Gastrocnemius medialis (tissue), 4 donors: ENCODE measurements around the gene PANK2.

Experiments used
- POLR2A ChIP-seq, 2 donors: fragments of 450-650 bp; IDR thresholded peaks; one replicate each; pipeline ENCODE4 v1.6.1; 2017; ENCODE audit warnings: antibody characterized with exemption in 2 of 2, mild to moderate bottlenecking in 2 of 2, moderate library complexity in 2 of 2
- TF ChIP-seq, protein P1 (sequence below), 5 experiments: fragments of 450-650 bp in 3 of 5; fragments of 200-600 bp in 2 of 5; sonication (generic) in 2 of 5; IDR thresholded peaks in 4 of 5; conservative IDR thresholded peaks in 1 of 5; 1 replicate in 4 of 5; 2 replicates in 1 of 5; pipeline ENCODE4 v1.5.1; 2016 to 2019; ENCODE audit warnings: antibody characterized with exemption in 5 of 5, mild to moderate bottlenecking in 3 of 5, moderate library complexity in 3 of 5

DNA sequence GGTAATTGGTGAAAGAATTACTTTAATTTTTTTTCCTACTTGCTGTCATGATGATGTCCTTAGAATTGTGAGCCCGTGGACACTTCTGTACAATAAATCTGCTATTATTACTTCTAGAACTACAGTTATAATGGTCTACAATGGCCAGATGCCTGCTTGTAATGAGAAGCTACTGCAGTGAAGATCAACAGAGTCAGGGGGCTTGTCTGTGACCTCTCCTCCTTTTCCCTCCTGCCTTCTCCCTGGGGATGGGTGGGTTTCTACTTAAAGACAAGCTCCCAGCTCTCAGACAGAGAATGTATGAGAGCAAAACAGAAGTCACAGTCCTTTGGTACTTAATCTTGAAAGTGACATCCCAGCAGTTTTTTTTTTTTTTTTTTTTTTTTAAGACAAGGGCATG is 13.2 kb upstream of the PANK2 start:
- TF ChIP-seq, protein P1, sequence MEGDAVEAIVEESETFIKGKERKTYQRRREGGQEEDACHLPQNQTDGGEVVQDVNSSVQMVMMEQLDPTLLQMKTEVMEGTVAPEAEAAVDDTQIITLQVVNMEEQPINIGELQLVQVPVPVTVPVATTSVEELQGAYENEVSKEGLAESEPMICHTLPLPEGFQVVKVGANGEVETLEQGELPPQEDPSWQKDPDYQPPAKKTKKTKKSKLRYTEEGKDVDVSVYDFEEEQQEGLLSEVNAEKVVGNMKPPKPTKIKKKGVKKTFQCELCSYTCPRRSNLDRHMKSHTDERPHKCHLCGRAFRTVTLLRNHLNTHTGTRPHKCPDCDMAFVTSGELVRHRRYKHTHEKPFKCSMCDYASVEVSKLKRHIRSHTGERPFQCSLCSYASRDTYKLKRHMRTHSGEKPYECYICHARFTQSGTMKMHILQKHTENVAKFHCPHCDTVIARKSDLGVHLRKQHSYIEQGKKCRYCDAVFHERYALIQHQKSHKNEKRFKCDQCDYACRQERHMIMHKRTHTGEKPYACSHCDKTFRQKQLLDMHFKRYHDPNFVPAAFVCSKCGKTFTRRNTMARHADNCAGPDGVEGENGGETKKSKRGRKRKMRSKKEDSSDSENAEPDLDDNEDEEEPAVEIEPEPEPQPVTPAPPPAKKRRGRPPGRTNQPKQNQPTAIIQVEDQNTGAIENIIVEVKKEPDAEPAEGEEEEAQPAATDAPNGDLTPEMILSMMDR (IDR thresholded peaks at IDR 0.05 in 4 of 5, conservative IDR thresholded peaks at IDR 0.05 in 1 of 5) = no peak
- TF ChIP-seq POLR2A (IDR thresholded peaks at IDR 0.05) = no peak
